ENCODE results near the gene USP25.

DNA sequence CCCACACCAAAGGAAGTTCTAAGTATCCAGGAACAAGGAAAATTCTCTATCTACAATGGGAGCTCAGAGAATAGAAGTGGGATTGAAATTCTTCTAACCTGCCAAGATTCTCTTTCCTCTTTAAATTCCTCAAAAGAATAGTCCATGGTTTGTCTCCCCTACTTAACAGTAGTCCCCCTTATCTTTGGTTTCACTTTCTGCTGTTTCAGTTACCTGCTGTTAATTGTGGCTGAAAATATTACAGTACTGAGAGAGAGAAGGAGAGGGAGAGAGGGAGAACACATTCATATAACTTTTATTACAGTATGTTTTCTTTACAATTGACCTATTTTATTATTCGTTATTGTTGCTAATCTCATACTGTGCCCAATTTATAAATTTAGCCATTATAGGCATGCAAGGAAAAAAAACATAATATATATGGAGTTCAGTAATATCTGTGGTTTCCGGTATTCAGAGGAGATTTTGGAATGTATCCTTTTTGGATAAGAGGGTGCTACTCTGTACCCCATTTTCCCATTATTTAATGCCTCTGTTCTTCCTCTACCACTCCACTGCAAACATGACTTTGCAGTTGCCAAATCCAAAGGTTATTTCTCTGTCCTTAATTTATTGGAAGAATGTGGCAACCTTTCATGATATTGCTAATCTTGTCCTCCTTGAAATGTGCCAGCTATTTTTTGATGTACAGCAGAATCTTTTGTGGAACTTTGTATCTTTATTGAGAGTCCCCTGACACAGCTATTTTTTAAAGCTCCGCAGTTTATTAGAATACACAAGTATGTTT is 68.0 kb downstream of the USP25 start:
- TF ChIP-seq, protein P1, sequence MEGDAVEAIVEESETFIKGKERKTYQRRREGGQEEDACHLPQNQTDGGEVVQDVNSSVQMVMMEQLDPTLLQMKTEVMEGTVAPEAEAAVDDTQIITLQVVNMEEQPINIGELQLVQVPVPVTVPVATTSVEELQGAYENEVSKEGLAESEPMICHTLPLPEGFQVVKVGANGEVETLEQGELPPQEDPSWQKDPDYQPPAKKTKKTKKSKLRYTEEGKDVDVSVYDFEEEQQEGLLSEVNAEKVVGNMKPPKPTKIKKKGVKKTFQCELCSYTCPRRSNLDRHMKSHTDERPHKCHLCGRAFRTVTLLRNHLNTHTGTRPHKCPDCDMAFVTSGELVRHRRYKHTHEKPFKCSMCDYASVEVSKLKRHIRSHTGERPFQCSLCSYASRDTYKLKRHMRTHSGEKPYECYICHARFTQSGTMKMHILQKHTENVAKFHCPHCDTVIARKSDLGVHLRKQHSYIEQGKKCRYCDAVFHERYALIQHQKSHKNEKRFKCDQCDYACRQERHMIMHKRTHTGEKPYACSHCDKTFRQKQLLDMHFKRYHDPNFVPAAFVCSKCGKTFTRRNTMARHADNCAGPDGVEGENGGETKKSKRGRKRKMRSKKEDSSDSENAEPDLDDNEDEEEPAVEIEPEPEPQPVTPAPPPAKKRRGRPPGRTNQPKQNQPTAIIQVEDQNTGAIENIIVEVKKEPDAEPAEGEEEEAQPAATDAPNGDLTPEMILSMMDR (conservative IDR thresholded peaks at IDR 0.05; ENCODE audit: low read depth in 2 of 2), result no peak
- TF ChIP-seq EZH2 (IDR thresholded peaks at IDR 0.05; ENCODE audit: low read depth, unreplicated experiment), result no peak
- TF ChIP-seq POLR2AphosphoS5 (IDR thresholded peaks at IDR 0.05; ENCODE audit: low read depth), result no peak
- TF ChIP-seq, protein P2, sequence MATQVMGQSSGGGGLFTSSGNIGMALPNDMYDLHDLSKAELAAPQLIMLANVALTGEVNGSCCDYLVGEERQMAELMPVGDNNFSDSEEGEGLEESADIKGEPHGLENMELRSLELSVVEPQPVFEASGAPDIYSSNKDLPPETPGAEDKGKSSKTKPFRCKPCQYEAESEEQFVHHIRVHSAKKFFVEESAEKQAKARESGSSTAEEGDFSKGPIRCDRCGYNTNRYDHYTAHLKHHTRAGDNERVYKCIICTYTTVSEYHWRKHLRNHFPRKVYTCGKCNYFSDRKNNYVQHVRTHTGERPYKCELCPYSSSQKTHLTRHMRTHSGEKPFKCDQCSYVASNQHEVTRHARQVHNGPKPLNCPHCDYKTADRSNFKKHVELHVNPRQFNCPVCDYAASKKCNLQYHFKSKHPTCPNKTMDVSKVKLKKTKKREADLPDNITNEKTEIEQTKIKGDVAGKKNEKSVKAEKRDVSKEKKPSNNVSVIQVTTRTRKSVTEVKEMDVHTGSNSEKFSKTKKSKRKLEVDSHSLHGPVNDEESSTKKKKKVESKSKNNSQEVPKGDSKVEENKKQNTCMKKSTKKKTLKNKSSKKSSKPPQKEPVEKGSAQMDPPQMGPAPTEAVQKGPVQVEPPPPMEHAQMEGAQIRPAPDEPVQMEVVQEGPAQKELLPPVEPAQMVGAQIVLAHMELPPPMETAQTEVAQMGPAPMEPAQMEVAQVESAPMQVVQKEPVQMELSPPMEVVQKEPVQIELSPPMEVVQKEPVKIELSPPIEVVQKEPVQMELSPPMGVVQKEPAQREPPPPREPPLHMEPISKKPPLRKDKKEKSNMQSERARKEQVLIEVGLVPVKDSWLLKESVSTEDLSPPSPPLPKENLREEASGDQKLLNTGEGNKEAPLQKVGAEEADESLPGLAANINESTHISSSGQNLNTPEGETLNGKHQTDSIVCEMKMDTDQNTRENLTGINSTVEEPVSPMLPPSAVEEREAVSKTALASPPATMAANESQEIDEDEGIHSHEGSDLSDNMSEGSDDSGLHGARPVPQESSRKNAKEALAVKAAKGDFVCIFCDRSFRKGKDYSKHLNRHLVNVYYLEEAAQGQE (IDR thresholded peaks at IDR 0.05; ENCODE audit: unreplicated experiment), result no peak
- TF ChIP-seq, protein P3, sequence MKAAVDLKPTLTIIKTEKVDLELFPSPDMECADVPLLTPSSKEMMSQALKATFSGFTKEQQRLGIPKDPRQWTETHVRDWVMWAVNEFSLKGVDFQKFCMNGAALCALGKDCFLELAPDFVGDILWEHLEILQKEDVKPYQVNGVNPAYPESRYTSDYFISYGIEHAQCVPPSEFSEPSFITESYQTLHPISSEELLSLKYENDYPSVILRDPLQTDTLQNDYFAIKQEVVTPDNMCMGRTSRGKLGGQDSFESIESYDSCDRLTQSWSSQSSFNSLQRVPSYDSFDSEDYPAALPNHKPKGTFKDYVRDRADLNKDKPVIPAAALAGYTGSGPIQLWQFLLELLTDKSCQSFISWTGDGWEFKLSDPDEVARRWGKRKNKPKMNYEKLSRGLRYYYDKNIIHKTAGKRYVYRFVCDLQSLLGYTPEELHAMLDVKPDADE (IDR thresholded peaks at IDR 0.05), result no peak
- no peak for TF ChIP-seq EZH2phosphoT487 (IDR thresholded peaks at IDR 0.05; ENCODE audit: unreplicated experiment)
- TF ChIP-seq STAT1 (IDR thresholded peaks at IDR 0.05; ENCODE audit: unreplicated experiment), result no peak
- TF ChIP-seq ZNF331 (CRISPR knock-in tag; IDR thresholded peaks at IDR 0.05; ENCODE audit: low read depth), result no peak
- no peak for TF ChIP-seq CREB1 (CRISPR knock-in tag; IDR thresholded peaks at IDR 0.05; ENCODE audit: low read depth)
- no peak for TF ChIP-seq NANOG (IDR thresholded peaks at IDR 0.05; ENCODE audit: borderline replicate concordance)
- no peak for TF ChIP-seq JUNB (IDR thresholded peaks at IDR 0.05; ENCODE audit: unreplicated experiment)

Data from GM23338 (cell line).